CD4-positive, alpha-beta T cell (primary cell): ENCODE results near the gene ZNF385B. TPM values are rescaled to one million over a fixed set of nuclear protein-coding genes. Genes with fewer than 3 reads are reported as not detected.

Source experiments
- ATAC-seq: fragments of 200-7000 bp; cut with Tn5 transposase; one replicate; pipeline ENCODE4 v1.10.0; 2022; ENCODE audit warnings: mild to moderate bottlenecking; ENCODE audit not compliant: poor library complexity
- CTCF ChIA-PET: fragments of 350-600 bp; sonication (Branson Sonifier 250); formaldehyde crosslinking; loops from one replicate; lab custom pipeline; 2021; ENCODE audit warnings: antibody characterized with exemption, inconsistent platforms; lab: Charles Lee
- POLR2A ChIA-PET: fragments of 350-600 bp; sonication (Branson Sonifier 250); formaldehyde crosslinking; loops from one replicate; lab custom pipeline; 2021; ENCODE audit warnings: antibody characterized with exemption, inconsistent platforms; lab: Charles Lee
- DNase-seq, 14 experiments: peaks; one replicate each; pipeline ENCODE4 v3.0.0-alpha.2; 2013 to 2020; ENCODE audit warnings: mixed read lengths in 2 of 14
- H3K27ac ChIP-seq, 2 donors: one replicate each; pipeline versions ENCODE4 v1.5.1 to v1.7.0; 2013; ENCODE audit warnings: low read length in 2 of 2, low read depth in 1 of 2, mild to moderate bottlenecking in 1 of 2
- H3K27me3 ChIP-seq, 2 experiments: 1 replicate in 1 of 2; 2 replicates in 1 of 2; pipeline versions ENCODE4 v1.6.1 to v1.7.0; 2013; ENCODE audit warnings: low read length in 2 of 2, control low read depth in 1 of 2, mild to moderate bottlenecking in 1 of 2, moderate library complexity in 1 of 2; ENCODE audit not compliant: insufficient read depth in 2 of 2, control insufficient read depth in 1 of 2
- H3K36me3 ChIP-seq: one replicate; pipeline ENCODE4 v1.6.1; 2013; ENCODE audit warnings: low read length, control low read depth; ENCODE audit not compliant: insufficient read depth
- H3K4me1 ChIP-seq: one replicate; pipeline ENCODE4 v1.6.1; 2013; ENCODE audit warnings: low read length, control low read depth; ENCODE audit not compliant: insufficient read depth
- H3K4me3 ChIP-seq: one replicate; pipeline ENCODE4 v1.5.1; 2013; ENCODE audit warnings: mild to moderate bottlenecking, low read length, moderate library complexity
- H3K9me3 ChIP-seq, 2 experiments: 1 replicate in 1 of 2; 2 replicates in 1 of 2; pipeline versions ENCODE4 v1.6.1 to v1.7.0; 2013; ENCODE audit warnings: low read length in 2 of 2, mild to moderate bottlenecking in 2 of 2, control low read depth in 1 of 2, moderate library complexity in 1 of 2; ENCODE audit not compliant: control insufficient read depth in 1 of 2, insufficient read depth in 1 of 2
- H3K27ac Mint-ChIP-seq: one replicate; pipeline ENCODE4 v1.8.0; 2020; ENCODE audit warnings: mixed read lengths
- H3K27me3 Mint-ChIP-seq: one replicate; pipeline ENCODE4 v1.8.0; 2021; ENCODE audit warnings: mixed read lengths
- H3K36me3 Mint-ChIP-seq: one replicate; pipeline ENCODE4 v1.8.0; 2021; ENCODE audit warnings: low read depth, mixed read lengths
- H3K4me1 Mint-ChIP-seq: one replicate; pipeline ENCODE4 v1.8.0; 2021; ENCODE audit warnings: low read depth, mixed read lengths
- H3K4me3 Mint-ChIP-seq: one replicate; pipeline ENCODE4 v1.8.0; 2020; ENCODE audit warnings: mild to moderate bottlenecking, mixed read lengths
- H3K9me3 Mint-ChIP-seq: one replicate; pipeline ENCODE4 v1.8.0; 2020; ENCODE audit warnings: mixed read lengths
- intact Hi-C, 2 experiments: fragments of 100-400 bp; cut with DNase I in 1 of 2; cut with micrococcal nuclease in 1 of 2; formaldehyde crosslinking; loops; one replicate each; pipeline versions ENCODE4 v1.15.1 to v1.9.0; 2023 to 2025; cut with DNase I, micrococcal nuclease
- total RNA-seq, 174 experiments: library from RNA in 2 of 174; stranded (reverse) in 2 of 174; gene quantifications; one replicate each; pipeline ENCODE4 v1.2.3 and lab custom pipeline; 2021 to 2026
- TF ChIP-seq, protein P1 (sequence below): fragments of 200-600 bp; IDR thresholded peaks from one replicate; pipeline ENCODE4 v1.8.0; 2022; ENCODE audit warnings: antibody characterized with exemption, mild to moderate bottlenecking

Gene ZNF385B
- total RNA-seq, 2 experiments from 2014 or later, result not detected

DNA sequence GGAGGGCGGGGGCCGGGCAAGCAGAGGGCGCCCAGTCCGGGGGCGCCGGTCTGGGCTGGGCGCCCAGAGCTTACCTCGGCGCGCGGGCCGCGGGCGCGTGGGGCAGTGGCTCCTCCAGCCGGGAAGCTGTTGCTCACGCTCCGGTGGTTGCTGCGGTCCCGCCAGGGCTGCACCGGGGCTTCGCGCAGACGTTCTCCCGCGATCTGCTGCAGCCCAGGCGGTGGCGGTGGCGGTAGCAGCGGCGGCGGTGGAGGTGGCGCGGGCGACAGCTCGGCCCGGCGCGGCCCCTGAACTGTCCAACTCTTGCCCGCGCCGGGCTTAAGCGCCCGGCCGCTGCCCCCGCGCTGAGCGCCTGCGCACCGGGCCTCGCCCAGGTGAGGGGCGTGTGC, 391 bp downstream of the ZNF385B start:
- Histone ChIP-seq H3K9me3 (peaks cover 0 to 6% of the 10 kb centered on the region in 2 experiments), H3K4me1 (peaks cover 4% of the 10 kb centered on the region), H3K36me3 (no peaks in the 10 kb centered on the region), H3K4me3 (no peak overlapping the region), H3K27ac (no peak overlapping the region), H3K27me3 (peaks cover 34 to 56% of the 10 kb centered on the region in 2 experiments)
- CTCF ChIA-PET, result no interaction called here
- Mint-ChIP-seq H3K27ac (no peak overlapping the region), H3K4me1 (no peaks in the 10 kb centered on the region), H3K36me3 (no peaks in the 10 kb centered on the region), H3K4me3 (no peak overlapping the region), H3K27me3 (peaks cover 72% of the 10 kb centered on the region), H3K9me3 (no peaks in the 10 kb centered on the region)
- intact Hi-C loops, result no loop called here
- no peak for ATAC-seq
- DNase-seq, result no peak
- TF ChIP-seq, protein P1, sequence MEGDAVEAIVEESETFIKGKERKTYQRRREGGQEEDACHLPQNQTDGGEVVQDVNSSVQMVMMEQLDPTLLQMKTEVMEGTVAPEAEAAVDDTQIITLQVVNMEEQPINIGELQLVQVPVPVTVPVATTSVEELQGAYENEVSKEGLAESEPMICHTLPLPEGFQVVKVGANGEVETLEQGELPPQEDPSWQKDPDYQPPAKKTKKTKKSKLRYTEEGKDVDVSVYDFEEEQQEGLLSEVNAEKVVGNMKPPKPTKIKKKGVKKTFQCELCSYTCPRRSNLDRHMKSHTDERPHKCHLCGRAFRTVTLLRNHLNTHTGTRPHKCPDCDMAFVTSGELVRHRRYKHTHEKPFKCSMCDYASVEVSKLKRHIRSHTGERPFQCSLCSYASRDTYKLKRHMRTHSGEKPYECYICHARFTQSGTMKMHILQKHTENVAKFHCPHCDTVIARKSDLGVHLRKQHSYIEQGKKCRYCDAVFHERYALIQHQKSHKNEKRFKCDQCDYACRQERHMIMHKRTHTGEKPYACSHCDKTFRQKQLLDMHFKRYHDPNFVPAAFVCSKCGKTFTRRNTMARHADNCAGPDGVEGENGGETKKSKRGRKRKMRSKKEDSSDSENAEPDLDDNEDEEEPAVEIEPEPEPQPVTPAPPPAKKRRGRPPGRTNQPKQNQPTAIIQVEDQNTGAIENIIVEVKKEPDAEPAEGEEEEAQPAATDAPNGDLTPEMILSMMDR, result no peak
- POLR2A ChIA-PET, result no interaction called here

DNA sequence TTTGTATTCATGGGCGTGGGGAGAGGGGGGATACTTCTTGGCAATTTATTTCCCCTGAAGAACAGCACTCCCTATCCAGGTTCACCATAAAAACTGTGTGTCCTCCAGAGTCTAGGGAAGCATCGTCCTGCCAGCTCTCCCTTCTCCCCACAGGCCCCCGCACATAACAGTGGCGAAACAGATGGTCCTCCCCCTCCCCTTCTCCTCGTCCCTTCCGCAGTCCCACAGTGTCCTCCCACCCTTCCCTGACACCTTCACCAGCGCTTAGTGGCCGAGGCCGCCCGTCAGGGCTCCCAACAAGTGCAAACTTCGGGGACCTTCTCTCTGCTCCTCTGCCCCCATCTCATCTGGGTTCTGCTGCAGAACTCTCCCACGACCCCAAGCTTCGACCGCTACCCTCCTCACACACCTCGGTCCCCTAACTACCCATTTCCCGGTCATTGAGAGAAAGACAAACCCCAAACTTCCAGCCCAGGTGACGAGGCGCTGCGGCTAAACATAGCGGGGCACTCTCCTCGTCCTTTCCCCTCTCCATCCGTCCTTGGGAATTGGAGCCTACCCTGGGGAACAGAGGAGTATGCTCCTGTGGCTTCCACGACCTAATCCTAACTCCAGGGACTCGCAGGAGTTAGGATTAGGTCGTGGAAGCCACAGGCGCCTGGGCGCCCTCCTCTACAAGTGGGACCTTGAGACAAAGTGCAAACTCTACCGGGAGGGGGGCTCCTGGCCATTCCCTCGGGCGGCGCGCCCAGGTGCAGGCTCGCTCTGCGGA, 971 bp downstream of the ZNF385B start:
- intact Hi-C loops, result no loop called here
- H3K4me3 ChIP-seq, result no peak overlapping the region
- Mint-ChIP-seq H3K4me1 (no peaks in the 10 kb centered on the region), H3K27me3 (peaks cover 71% of the 10 kb centered on the region), H3K36me3 (no peaks in the 10 kb centered on the region), H3K9me3 (no peaks in the 10 kb centered on the region), H3K4me3 (peak overlapping the region; percentile 48), H3K27ac (no peak overlapping the region)
- H3K36me3 ChIP-seq, result no peaks in the 10 kb centered on the region
- H3K9me3 ChIP-seq, result peaks cover 0 to 6% of the 10 kb centered on the region in 2 experiments
- ATAC-seq (no peak), DNase-seq (no peak)
- ChIA-PET CTCF (no interaction called here), POLR2A (no interaction called here)
- H3K27me3 ChIP-seq, result peaks cover 34 to 61% of the 10 kb centered on the region in 2 experiments
- peaks cover 4% of the 10 kb centered on the region for H3K4me1 ChIP-seq
- TF ChIP-seq, protein P1, result no peak
- no peak overlapping the region for H3K27ac ChIP-seq

DNA sequence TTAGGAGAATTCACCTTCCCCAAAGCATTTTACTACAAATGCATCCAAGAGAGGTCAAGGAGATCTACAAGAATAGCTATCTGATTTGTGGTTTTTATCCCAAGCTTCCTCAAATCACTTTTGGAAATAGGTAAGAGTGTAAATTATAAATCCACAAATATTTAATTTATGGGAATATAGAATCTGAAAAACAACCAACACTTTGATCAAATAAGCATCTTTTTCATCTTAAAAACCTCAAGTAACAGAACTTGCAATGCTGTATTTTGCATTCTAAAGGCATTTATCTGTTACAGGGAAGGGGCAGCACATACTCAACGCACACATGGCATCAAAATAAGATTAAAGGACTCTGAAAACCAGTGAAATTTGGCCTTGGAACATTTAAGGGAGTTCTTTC, 1.9 kb downstream of the ZNF385B start:
- H3K27me3 Mint-ChIP-seq, result peaks cover 69% of the 10 kb centered on the region
- intact Hi-C loops, result no loop called here
- H3K36me3 Mint-ChIP-seq, result no peaks in the 10 kb centered on the region
- H3K4me3 Mint-ChIP-seq, result no peak overlapping the region
- DNase-seq, result no peak
- H3K9me3 Mint-ChIP-seq, result no peaks in the 10 kb centered on the region
- Histone ChIP-seq H3K36me3 (no peaks in the 10 kb centered on the region), H3K4me3 (no peak overlapping the region), H3K27ac (no peak overlapping the region), H3K4me1 (peaks cover 4% of the 10 kb centered on the region), H3K27me3 (peaks cover 34 to 61% of the 10 kb centered on the region in 2 experiments), H3K9me3 (peaks cover 0 to 6% of the 10 kb centered on the region in 2 experiments)
- H3K4me1 Mint-ChIP-seq, result no peaks in the 10 kb centered on the region
- TF ChIP-seq, protein P1, result no peak
- H3K27ac Mint-ChIP-seq, result no peak overlapping the region
- ChIA-PET CTCF (no interaction called here), POLR2A (no interaction called here)
- ATAC-seq, result no peak
